ENCODE data around the gene GPM6B.

DNA sequence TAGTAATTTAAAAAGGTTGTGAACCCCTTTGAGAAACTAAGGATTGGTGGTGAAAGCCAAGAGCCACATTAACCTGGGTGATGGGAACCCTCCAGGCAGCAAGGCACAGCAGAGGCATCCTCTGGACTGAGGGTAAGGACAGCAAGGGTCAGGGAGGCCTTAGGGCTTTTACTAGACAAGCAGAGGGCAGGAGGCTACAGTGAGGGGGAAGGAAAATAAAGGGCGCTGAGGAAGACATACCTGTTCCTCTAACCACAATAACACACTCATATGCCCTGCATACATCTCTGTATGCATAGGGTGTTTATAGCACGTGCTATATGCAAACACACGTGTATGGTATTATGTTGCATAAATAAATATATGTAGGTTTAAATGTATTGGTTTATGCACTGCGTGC, 18.7 kb downstream of the GPM6B start:
- TF ChIP-seq CTCF (IDR thresholded peaks at IDR 0.05; ENCODE audit: extremely low read depth in 1 of 2, insufficient read depth in 1 of 2, low read depth in 1 of 2, low read length in 2 of 2) = no peak
- no peak for TF ChIP-seq POLR2A (IDR thresholded peaks at IDR 0.05; ENCODE audit: low read depth, low read length)
- TF ChIP-seq GATA2 (IDR thresholded peaks at IDR 0.05; ENCODE audit: insufficient read depth, insufficient read length, low read depth, low read length) = no peak
- no peak for TF ChIP-seq MAX (IDR thresholded peaks at IDR 0.05; ENCODE audit: insufficient read depth, insufficient read length)
- no peak for TF ChIP-seq POLR2AphosphoS5 (IDR thresholded peaks at IDR 0.05; ENCODE audit: insufficient read depth, low read depth, low read length)
- no peak for TF ChIP-seq MYC (IDR thresholded peaks at IDR 0.05; ENCODE audit: low read depth, low read length)
- TF ChIP-seq FOS (IDR thresholded peaks at IDR 0.05; ENCODE audit: borderline replicate concordance, insufficient read depth, low read length) = no peak
- TF ChIP-seq EZH2 (IDR thresholded peaks at IDR 0.05; ENCODE audit: borderline replicate concordance, low read depth, low read length, severe bottlenecking) = no peak
- TF ChIP-seq JUN (IDR thresholded peaks at IDR 0.05; ENCODE audit: borderline replicate concordance, insufficient read depth, insufficient read length, low read depth) = no peak
